Measurements from ENCODE around the gene PTGFRN.
A peak's percentile ranks its signal among the peaks of the same experiment; 100 is the strongest.
"Not testable (repeated sequence)": the region's sequence is repeated elsewhere in the genome, so short reads cannot be mapped to it uniquely, and the experiment has no call there.

Gene PTGFRN

DNA sequence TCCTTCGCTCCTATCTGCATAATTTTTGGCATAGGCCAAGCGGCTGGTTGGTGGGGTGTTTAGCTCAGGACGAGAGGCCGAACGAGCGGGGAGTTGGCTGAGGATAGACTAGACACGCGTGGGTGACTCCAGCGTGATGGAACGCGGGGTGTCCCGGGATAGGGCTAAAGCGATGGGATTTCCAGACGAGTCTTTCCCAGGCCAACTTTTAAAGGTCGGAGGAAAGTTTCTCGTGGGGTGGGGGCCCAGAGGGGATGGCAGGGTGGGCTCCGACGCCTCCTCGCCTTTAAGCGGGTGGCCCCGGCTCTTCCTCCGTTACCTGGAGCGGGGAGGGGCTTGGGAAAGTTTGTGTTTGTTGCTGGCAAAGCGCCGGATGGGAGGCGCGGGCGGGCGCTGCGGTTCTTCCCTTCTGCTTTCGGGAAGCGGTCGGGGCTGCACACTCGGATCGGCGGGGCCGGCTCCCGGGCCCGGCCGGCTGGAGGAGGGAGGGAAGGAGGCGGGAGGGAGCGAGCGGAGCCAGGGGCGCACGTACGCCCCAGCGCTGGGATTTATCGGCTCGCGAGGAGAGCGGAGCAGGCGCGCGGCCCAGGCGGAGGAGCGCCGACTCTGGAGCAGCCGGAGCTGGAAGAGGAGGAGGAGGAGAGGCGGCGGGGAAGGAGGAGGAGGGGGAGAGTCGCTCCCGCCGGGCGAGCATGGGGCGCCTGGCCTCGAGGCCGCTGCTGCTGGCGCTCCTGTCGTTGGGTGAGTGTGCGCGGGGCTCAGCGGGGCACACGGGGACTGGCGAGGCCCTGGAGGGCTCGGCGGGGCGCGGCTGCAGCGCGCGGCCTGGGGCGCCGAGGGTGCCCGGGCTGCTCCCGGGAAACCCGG is at the start of gene PTGFRN:
Gene PTGFRN (plus strand): TSS at position 405 of the 867 bp plus-strand sequence. CDS start 288 bp downstream, at position 693.
- Histone ChIP-seq H3K27me3 (ENCODE audit: insufficient read depth, low read depth, severe bottlenecking) (peaks cover 8% of the 10 kb centered on the region), H3K27ac (peak within 1 kb of the TSS; percentile 52), H3K36me3 (no peaks in the 10 kb centered on the region), H3K9me3 (ENCODE audit: severe bottlenecking) (no peaks in the 10 kb centered on the region), H3K4me3 (ENCODE audit: low read depth, low read length) (peak within 1 kb of the TSS; percentile 73)
- peak; percentile 72 for DNase-seq
- TF ChIP-seq, protein P1, sequence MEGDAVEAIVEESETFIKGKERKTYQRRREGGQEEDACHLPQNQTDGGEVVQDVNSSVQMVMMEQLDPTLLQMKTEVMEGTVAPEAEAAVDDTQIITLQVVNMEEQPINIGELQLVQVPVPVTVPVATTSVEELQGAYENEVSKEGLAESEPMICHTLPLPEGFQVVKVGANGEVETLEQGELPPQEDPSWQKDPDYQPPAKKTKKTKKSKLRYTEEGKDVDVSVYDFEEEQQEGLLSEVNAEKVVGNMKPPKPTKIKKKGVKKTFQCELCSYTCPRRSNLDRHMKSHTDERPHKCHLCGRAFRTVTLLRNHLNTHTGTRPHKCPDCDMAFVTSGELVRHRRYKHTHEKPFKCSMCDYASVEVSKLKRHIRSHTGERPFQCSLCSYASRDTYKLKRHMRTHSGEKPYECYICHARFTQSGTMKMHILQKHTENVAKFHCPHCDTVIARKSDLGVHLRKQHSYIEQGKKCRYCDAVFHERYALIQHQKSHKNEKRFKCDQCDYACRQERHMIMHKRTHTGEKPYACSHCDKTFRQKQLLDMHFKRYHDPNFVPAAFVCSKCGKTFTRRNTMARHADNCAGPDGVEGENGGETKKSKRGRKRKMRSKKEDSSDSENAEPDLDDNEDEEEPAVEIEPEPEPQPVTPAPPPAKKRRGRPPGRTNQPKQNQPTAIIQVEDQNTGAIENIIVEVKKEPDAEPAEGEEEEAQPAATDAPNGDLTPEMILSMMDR (IDR thresholded peaks at IDR 0.05; ENCODE audit: low read depth, low read length) = no peak

DNA sequence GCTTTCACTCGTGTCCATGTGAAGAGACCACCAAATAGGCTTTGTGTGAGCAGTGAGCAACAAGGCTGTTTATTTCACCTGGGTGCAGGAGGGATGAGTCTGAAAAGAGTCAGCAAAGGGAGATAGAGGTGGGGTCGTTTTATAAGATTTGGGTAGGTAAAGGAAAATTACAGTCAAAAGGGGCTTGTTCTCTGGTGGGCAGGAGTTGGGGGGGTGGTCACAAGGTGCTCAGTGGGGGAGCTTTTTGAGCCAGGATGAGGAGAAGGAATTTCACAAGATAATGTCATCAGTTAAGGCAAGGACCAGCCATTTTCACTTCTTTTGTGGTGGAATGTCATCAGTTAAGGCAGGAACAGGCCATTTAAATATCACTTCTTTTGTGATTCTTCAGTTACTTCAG is 49.5 kb upstream of the PTGFRN start:
- H3K9me3 ChIP-seq (ENCODE audit: severe bottlenecking); H3K27ac ChIP-seq; H3K36me3 ChIP-seq; DNase-seq; H3K4me3 ChIP-seq (ENCODE audit: low read depth, low read length): not testable (repeated sequence)
- peaks cover 20% of the 10 kb centered on the region for H3K27me3 ChIP-seq (ENCODE audit: insufficient read depth, low read depth, severe bottlenecking)

DNA sequence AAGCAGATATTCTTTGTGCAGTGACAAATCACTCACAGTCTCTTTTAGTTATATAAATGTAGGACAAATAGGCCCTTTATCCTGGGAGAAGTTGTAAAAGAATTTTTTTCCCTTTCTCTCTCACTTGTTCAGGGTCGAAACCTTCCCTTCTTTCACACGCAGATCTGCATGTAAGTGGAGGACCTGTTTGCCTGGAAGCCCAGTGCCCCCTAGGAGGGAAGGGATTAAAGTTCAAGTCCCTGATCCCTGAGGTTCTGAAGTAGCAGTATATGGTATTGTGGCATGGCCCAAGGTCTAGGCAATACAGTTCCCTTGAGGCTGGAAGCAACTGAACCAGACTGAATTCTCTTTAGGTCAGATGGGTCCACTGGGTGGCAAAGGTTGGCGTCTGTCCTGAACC is 48.6 kb upstream of the PTGFRN start:
- Histone ChIP-seq H3K36me3 (no peaks in the 10 kb centered on the region), H3K27me3 (ENCODE audit: insufficient read depth, low read depth, severe bottlenecking) (peaks cover 24% of the 10 kb centered on the region), H3K27ac (no peak overlapping the region), H3K9me3 (ENCODE audit: severe bottlenecking) (peaks cover 4% of the 10 kb centered on the region), H3K4me3 (ENCODE audit: low read depth, low read length) (no peak overlapping the region)
- DNase-seq = no peak
- TF ChIP-seq, protein P1 (IDR thresholded peaks at IDR 0.05; ENCODE audit: low read depth, low read length) = no peak

DNA sequence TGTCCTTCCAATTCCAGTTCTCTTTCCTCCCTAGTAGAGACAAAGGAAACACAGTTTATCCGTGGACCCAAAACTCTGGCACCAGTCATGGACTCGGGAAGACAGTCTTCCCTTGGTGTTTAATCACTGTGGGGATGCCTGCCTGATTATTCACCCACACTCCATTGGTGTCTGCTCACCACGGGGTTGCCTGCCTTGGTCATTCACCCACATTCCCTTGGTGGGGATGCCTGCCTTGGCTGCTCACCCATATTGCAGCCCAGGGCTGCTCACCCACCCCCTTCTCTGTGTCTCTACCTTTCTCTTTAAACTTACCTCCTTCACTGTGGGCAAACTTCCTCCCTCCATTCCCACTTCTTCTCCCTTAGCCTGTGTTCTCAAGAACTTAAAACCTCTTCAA is 46.7 kb upstream of the PTGFRN start:
- peaks cover 13% of the 10 kb centered on the region for H3K9me3 ChIP-seq (ENCODE audit: severe bottlenecking)
- H3K27ac ChIP-seq; H3K4me3 ChIP-seq (ENCODE audit: low read depth, low read length); H3K36me3 ChIP-seq; DNase-seq: not testable (repeated sequence)
- H3K27me3 ChIP-seq (ENCODE audit: insufficient read depth, low read depth, severe bottlenecking) = peaks cover 30% of the 10 kb centered on the region

DNA sequence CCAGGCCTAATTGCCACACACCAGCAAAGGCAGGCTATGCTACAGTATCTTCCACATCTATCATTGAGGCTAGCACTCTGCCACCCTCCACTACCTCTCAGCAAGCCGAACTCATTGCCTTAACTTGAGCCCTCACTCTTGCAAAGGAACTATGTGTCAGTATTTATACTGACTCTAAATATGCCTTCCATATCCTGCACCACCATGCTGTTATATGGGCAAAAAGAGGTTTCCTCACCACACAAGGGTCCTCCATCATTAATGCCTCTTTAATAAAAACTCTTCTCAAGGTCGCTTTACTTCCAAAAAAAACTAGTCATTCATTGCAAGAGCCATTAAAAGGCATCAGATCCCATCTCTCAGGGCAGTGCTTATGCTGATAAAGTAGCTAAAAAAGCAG is 43.2 kb upstream of the PTGFRN start:
- H3K27ac ChIP-seq; DNase-seq; H3K4me3 ChIP-seq (ENCODE audit: low read depth, low read length); H3K36me3 ChIP-seq: not testable (repeated sequence)
- H3K27me3 ChIP-seq (ENCODE audit: insufficient read depth, low read depth, severe bottlenecking) = peaks cover 39% of the 10 kb centered on the region
- peaks cover 13% of the 10 kb centered on the region for H3K9me3 ChIP-seq (ENCODE audit: severe bottlenecking)

DNA sequence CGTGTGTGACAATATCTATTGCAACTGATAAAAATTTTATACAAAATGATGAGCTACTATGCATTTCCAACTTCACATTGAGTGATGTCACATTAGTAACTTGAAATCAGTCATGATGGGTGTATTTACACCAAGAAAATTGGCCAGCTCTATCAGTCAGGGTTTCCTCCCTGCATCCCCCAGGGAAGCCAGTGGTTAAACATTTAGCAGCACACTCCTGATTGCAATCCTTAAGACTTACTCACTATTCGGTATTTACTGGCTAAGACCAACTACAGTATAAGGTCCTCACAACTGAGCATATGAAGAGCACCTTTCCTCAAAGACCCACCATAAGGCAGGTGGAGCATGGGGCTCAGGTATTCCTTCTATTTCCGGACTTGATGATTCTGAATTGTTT is 41.3 kb upstream of the PTGFRN start:
- H3K4me3 ChIP-seq (ENCODE audit: low read depth, low read length) = no peak overlapping the region
- TF ChIP-seq, protein P1 (IDR thresholded peaks at IDR 0.05; ENCODE audit: low read depth, low read length) = no peak
- H3K27ac ChIP-seq = no peak overlapping the region
- peaks cover 13% of the 10 kb centered on the region for H3K9me3 ChIP-seq (ENCODE audit: severe bottlenecking)
- no peaks in the 10 kb centered on the region for H3K36me3 ChIP-seq
- DNase-seq = no peak
- H3K27me3 ChIP-seq (ENCODE audit: insufficient read depth, low read depth, severe bottlenecking) = peaks cover 30% of the 10 kb centered on the region

DNA sequence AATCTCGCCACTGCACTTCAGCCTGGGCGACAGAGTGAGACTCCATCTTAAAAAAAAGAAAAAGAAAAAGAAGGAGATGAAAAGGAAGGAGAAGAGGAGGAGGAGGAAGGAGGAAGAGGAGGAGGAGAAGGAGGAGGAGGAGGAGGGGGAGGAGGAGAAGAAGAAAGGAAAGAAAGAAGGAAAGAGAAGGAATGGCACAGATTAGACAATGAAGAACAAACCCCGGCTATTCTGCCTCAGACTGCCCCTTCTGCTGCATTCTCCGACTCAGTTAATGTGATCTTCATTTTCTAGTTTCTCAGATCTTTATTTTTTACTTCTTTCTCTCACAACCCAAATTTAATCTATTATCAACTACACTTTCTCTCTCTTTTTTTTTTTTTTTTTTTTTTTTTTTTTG is 40.1 kb upstream of the PTGFRN start:
- no peak for DNase-seq
- Histone ChIP-seq H3K27me3 (ENCODE audit: insufficient read depth, low read depth, severe bottlenecking) (peaks cover 19% of the 10 kb centered on the region), H3K4me3 (ENCODE audit: low read depth, low read length) (no peak overlapping the region), H3K36me3 (no peaks in the 10 kb centered on the region), H3K27ac (no peak overlapping the region), H3K9me3 (ENCODE audit: severe bottlenecking) (peaks cover 13% of the 10 kb centered on the region)
- TF ChIP-seq, protein P1 (IDR thresholded peaks at IDR 0.05; ENCODE audit: low read depth, low read length) = no peak
